Measurements from ENCODE around the gene CLP1.

DNA sequence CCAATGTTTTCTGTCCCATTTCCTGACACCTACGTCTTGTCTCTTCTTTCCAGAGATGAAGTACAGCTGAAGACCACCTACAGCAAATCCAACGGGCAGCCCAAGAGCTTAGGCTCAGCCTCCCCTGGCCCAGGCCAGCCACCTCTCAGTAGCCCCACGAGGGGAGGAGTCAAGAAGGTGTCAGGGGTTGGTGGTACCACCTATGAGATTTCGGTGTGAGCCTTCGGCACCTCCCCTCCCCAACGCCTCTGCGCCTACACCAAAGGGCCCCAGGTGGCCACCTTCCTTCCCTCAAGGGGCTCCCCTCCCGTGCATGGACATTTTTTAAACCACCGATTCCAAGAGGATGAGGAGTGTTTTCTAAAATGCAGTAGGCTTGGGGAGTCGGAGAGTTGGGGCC lies 42.3 kb downstream of the CLP1 start:
- TF ChIP-seq, protein P1, sequence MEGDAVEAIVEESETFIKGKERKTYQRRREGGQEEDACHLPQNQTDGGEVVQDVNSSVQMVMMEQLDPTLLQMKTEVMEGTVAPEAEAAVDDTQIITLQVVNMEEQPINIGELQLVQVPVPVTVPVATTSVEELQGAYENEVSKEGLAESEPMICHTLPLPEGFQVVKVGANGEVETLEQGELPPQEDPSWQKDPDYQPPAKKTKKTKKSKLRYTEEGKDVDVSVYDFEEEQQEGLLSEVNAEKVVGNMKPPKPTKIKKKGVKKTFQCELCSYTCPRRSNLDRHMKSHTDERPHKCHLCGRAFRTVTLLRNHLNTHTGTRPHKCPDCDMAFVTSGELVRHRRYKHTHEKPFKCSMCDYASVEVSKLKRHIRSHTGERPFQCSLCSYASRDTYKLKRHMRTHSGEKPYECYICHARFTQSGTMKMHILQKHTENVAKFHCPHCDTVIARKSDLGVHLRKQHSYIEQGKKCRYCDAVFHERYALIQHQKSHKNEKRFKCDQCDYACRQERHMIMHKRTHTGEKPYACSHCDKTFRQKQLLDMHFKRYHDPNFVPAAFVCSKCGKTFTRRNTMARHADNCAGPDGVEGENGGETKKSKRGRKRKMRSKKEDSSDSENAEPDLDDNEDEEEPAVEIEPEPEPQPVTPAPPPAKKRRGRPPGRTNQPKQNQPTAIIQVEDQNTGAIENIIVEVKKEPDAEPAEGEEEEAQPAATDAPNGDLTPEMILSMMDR (IDR thresholded peaks at IDR 0.05; ENCODE audit: low read depth, low read length) = no peak
- no peak for TF ChIP-seq POLR2A (IDR thresholded peaks at IDR 0.05; ENCODE audit: extremely low read depth, insufficient read length)
- no peak for TF ChIP-seq MYC (IDR thresholded peaks at IDR 0.05; ENCODE audit: low read depth, low read length)
- TF ChIP-seq, protein P2, sequence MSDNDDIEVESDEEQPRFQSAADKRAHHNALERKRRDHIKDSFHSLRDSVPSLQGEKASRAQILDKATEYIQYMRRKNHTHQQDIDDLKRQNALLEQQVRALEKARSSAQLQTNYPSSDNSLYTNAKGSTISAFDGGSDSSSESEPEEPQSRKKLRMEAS (IDR thresholded peaks at IDR 0.05; ENCODE audit: low read depth, low read length) = no peak

All from NB4 (cell line).